ENCODE measurements around the gene CLK3. TPM values are rescaled to one million over a fixed set of nuclear protein-coding genes. Genes with fewer than 3 reads are reported as not detected.

The CLK3 gene
- total and polyA plus RNA-seq, 2 donors (not counting 3 experiments of a cell fraction or from before 2014, with no cell fraction given) = 75.5 to 121 TPM

DNA sequence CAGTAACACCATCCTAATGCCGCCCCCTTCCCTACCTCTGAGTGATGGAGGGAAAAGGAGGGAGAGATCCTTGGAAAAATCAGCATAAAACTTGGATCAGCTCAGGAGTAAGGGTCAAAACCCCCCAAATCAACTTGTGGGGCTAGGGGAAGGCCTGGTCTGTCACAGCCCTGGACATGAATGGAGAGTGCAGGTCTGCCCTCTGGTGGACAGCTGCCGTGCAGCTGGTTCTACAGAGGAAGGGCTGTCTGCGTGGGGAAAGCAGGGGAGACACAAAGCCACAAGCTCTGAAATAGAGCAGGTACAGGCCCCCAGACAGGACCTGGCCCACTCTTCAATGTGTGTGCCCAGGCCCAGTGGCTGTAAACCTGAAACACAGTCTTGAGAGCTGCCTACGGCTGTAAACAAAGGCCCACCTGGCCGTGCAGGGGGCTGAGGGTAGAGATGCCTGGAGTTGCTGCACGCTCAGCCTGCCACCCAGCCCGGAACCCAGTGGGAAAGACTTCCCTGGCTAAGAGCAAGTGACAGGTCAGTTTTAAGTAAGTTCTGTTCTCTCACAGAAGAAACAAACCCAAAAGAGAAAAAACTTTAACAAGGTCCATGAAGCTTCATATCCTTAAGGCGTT lies 16.4 kb downstream of the CLK3 start:
- ChIA-PET CTCF (interaction anchor here (0.6 to 18.1 kb wide), 35 partner anchors 9 to 319 kb away, joined by 3 to 696 read pairs (median 6); partner anchors contain the start of genes CSK, CYP1A1, EDC3 and UBL7), POLR2A (no interaction called here)
- no peak overlapping the region for H3K4me2 ChIP-seq (ENCODE audit: insufficient read depth, low read length)
- H3K36me3 ChIP-seq (ENCODE audit: control insufficient read depth in 2 of 2, extremely low read depth in 1 of 2, insufficient read depth in 2 of 2, low read length in 2 of 2) = peaks cover 6 to 53% of the 10 kb centered on the region in 2 experiments
- no peak overlapping the region for H3K4me3 ChIP-seq (replicated peaks in 1 of 3; ENCODE audit: insufficient read depth in 1 of 3, low read depth in 1 of 3, low read length in 3 of 3)
- H2AFZ ChIP-seq (ENCODE audit: low read depth, low read length) = no peak overlapping the region
- no TSS peak for BruUV-seq (replicated peaks)
- no peaks in the 10 kb centered on the region for H3K9me3 ChIP-seq (replicated peaks; ENCODE audit: control insufficient read depth, insufficient read depth, low read length)
- no peaks in the 10 kb centered on the region for H3K4me1 ChIP-seq (ENCODE audit: control insufficient read depth, extremely low read depth, insufficient read depth, low read length)
- no peak overlapping the region for H3K9ac ChIP-seq (replicated peaks; ENCODE audit: extremely low read depth, insufficient read depth, low read length)
- dilution Hi-C loops (cut with MboI; ENCODE audit: extremely low pct_ligation_motif_present, low sequenced_read_pairs) = loop anchor here (25.0 kb wide), 1 partner anchor 130 kb away; no protein-coding TSS in a partner anchor
- H3K27me3 ChIP-seq (ENCODE audit: control insufficient read depth in 2 of 2, insufficient read depth in 2 of 2, low read length in 2 of 2) = no peaks in the 10 kb centered on the region
- TF ChIP-seq FOS (IDR thresholded peaks at IDR 0.05; ENCODE audit: borderline replicate concordance, insufficient read depth, low read length) (no peak), POLR2A (IDR thresholded peaks at IDR 0.05; ENCODE audit: low read depth, low read length) (no peak), POLR2AphosphoS5 (IDR thresholded peaks at IDR 0.05; ENCODE audit: insufficient read depth, low read depth, low read length) (no peak), JUN (IDR thresholded peaks at IDR 0.05; ENCODE audit: borderline replicate concordance, insufficient read depth, insufficient read length, low read depth) (no peak)
- TF ChIP-seq, protein P1, sequence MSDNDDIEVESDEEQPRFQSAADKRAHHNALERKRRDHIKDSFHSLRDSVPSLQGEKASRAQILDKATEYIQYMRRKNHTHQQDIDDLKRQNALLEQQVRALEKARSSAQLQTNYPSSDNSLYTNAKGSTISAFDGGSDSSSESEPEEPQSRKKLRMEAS (IDR thresholded peaks at IDR 0.05; ENCODE audit: insufficient read depth, insufficient read length) = no peak
- TF ChIP-seq, protein P2, sequence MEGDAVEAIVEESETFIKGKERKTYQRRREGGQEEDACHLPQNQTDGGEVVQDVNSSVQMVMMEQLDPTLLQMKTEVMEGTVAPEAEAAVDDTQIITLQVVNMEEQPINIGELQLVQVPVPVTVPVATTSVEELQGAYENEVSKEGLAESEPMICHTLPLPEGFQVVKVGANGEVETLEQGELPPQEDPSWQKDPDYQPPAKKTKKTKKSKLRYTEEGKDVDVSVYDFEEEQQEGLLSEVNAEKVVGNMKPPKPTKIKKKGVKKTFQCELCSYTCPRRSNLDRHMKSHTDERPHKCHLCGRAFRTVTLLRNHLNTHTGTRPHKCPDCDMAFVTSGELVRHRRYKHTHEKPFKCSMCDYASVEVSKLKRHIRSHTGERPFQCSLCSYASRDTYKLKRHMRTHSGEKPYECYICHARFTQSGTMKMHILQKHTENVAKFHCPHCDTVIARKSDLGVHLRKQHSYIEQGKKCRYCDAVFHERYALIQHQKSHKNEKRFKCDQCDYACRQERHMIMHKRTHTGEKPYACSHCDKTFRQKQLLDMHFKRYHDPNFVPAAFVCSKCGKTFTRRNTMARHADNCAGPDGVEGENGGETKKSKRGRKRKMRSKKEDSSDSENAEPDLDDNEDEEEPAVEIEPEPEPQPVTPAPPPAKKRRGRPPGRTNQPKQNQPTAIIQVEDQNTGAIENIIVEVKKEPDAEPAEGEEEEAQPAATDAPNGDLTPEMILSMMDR (IDR thresholded peaks at IDR 0.05; ENCODE audit: extremely low read depth in 1 of 2, insufficient read depth in 1 of 2, low read depth in 1 of 2, low read length in 2 of 2) = peak; percentile 90 to 96
- H3K79me2 ChIP-seq (ENCODE audit: control insufficient read depth, insufficient read depth, low read length) = no peaks in the 10 kb centered on the region
- intact Hi-C loops (cut with micrococcal nuclease) = loop anchor here (1.0 kb wide), 1 partner anchor 259 kb away; no protein-coding TSS in a partner anchor
- no peak overlapping the region for H3K27ac ChIP-seq (ENCODE audit: insufficient read depth, low read depth, low read length)
- H4K20me1 ChIP-seq (replicated peaks; ENCODE audit: control insufficient read depth, extremely low read depth, insufficient read depth, low read length) = no peaks in the 10 kb centered on the region
- peak; percentile 51 for DNase-seq (ENCODE audit: low read depth, low spot score)
- peak; percentile 90 for FAIRE-seq
- no peaks in the 10 kb centered on the region for H3K9me1 ChIP-seq (replicated peaks; ENCODE audit: control insufficient read depth, extremely low read depth, insufficient read depth, low read length)

Measured in endothelial cell of umbilical vein (primary cell).